ENCODE measurements around the gene DDRGK1.
"Not testable (repeated sequence)": the region's sequence is repeated elsewhere in the genome, so short reads cannot be mapped to it uniquely, and the experiment has no call there.

Gene DDRGK1

DNA sequence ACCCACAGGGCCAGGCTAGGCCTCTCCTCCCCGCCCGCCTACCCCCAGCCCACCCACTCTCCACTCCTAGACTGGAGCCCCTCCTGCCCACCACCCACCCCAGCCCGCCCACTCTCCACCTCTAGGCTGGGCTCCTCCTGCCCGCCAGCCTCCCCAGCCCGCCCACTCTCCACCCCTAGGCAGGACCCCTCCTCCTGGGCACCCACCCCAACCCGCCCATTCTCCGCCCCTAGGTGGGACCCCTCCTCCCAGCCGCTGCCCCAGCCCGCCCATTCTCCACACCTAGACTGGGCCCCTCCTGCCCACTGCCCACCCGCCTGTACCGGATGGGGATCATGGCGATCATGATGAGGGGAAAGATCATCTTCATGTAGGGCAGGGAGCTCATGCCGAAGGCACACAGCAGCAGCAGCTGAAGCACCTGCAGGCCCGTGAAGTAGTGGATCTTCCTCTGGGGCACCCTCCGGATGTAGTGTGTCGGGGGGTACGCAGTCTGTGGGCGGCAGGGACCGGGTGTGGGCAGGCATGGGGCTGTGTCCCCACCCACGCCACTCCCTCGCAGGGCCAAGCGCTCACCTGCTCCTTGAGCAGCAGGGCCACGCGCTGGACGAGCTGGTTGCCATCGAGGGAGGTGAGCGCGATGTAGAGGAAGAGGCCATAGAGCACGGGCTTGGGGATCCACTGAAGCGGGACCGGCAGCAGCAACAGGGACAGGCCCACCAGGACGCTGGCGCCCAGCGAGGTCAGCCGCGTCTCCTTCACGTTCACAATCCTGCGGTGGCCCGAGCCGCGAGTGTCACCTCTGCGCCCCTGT, 23.7 kb upstream of the DDRGK1 start:
- Mint-ChIP-seq H3K4me3 (no peak overlapping the region), H3K27me3 (no peaks in the 10 kb centered on the region), H3K27ac (no peak overlapping the region), H3K36me3 (ENCODE audit: low read depth) (no peaks in the 10 kb centered on the region), H3K9me3 (no peaks in the 10 kb centered on the region), H3K4me1 (ENCODE audit: low read depth) (peaks cover 8% of the 10 kb centered on the region)

DNA sequence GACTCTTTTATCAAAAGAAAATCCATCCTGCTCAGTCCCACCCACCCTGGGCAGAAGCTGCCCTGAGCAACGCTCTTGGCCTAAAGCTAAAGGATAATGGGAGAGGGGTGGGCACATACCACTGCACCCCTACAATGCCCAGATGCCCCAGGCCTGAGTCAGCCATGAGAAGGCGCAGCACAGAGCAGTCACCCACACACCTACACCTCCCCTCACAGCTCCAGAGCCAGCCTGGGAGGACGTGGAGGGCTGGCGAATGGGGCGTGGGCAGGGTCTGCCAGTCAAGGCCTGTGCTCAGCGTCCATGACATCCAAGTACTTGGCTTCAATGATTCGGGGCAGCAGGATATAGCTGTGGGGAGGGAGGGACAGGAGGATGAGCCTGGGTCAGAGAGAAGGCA, 23.0 kb upstream of the DDRGK1 start:
- no peaks in the 10 kb centered on the region for H3K27me3 Mint-ChIP-seq
- no peak overlapping the region for H3K27ac Mint-ChIP-seq
- no peak overlapping the region for H3K4me3 Mint-ChIP-seq
- H3K36me3 Mint-ChIP-seq (ENCODE audit: low read depth): peaks cover 5% of the 10 kb centered on the region
- no peaks in the 10 kb centered on the region for H3K9me3 Mint-ChIP-seq
- peaks cover 14% of the 10 kb centered on the region for H3K4me1 Mint-ChIP-seq (ENCODE audit: low read depth)

DNA sequence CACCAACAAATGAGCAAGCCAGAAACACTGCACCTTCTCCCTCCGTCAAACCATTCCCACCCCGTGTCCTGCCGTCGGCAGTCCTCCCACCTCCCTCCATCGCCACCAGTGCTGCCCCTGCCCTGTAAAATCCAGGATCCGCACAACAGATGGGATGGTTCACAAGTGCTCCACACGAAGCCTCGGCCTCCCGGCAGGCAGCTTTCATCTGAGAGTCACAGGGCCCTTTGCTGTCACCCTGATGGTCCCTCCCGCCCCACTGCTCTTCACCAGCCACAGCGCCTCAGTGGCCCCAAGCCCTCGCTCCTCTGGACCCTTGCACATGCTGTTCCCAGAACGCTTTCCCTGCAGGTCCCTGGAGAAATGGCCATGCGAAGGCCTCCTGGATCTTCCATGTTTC, 22.4 kb upstream of the DDRGK1 start:
- Mint-ChIP-seq H3K27ac (no peak overlapping the region), H3K27me3 (no peaks in the 10 kb centered on the region), H3K4me1 (ENCODE audit: low read depth) (peaks cover 17% of the 10 kb centered on the region), H3K9me3 (no peaks in the 10 kb centered on the region), H3K4me3 (no peak overlapping the region), H3K36me3 (ENCODE audit: low read depth) (peaks cover 7% of the 10 kb centered on the region)

DNA sequence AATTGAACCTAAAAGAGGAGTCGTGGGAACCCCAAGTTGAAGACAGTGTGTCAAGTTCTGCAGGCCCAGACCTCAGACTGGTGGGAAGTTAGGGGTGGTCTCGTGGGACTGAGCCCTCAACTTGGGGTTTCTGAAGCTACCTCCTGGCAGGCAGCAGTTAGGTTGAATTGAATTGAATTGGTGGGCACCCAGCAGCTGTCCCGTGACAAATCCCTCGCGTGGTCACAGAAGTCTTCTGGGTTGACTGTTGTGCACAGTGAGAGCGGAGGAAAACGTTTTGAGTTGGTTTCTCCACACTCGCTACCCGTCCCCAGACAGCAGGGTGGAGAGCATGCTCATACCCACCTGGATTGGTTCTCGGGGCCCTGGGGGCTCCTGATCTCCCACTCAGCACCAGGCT, 21.6 kb upstream of the DDRGK1 start:
- H3K36me3 Mint-ChIP-seq (ENCODE audit: low read depth): peaks cover 11% of the 10 kb centered on the region

DNA sequence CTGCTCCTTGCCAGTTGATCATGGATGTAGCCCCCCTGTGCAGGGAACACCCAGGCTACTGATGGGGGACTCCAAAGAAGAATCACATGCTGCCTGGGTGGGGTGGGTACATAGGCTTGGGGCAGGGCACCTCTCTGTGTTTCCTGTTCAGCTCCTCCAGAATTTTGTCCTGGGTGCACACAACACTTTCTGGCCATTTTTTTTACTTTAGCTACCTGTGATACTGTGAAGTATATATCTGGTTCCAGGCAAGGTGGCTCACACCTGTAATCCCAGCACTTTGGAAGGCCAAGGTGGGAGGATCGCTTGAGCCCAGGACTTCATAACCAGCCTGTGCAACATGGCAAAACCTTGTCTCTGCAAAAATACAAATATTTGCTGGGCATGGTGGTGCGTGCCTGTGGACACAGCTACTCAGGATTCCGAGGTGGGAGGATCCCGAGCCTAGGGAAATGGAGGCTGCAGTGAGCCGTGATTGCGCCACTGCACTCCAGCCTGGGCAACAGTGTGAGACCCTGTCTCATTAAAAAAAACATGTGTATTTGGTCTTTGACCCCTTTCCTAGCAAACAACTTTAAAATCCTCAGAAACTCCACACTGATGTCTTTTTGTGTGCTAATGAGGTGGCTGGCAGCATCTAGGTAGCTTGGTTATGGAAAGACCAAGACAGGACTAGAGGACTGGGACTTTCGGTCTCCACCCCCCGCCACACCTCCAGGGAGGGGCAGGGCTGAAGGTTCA, 20.4 kb upstream of the DDRGK1 start:
- H3K9me3 Mint-ChIP-seq: no peaks in the 10 kb centered on the region
- H3K27ac Mint-ChIP-seq: no peak overlapping the region
- no peak overlapping the region for H3K4me3 Mint-ChIP-seq
- H3K27me3 Mint-ChIP-seq: no peaks in the 10 kb centered on the region
- peaks cover 22% of the 10 kb centered on the region for H3K36me3 Mint-ChIP-seq (ENCODE audit: low read depth)
- peaks cover 17% of the 10 kb centered on the region for H3K4me1 Mint-ChIP-seq (ENCODE audit: low read depth)

More for the DNA sequence above, 21.6 kb upstream of the DDRGK1 start:
- Mint-ChIP-seq H3K4me1 (ENCODE audit: low read depth) (peaks cover 17% of the 10 kb centered on the region), H3K27me3 (no peaks in the 10 kb centered on the region), H3K4me3 (no peak overlapping the region), H3K9me3 (no peaks in the 10 kb centered on the region), H3K27ac (no peak overlapping the region)

DNA sequence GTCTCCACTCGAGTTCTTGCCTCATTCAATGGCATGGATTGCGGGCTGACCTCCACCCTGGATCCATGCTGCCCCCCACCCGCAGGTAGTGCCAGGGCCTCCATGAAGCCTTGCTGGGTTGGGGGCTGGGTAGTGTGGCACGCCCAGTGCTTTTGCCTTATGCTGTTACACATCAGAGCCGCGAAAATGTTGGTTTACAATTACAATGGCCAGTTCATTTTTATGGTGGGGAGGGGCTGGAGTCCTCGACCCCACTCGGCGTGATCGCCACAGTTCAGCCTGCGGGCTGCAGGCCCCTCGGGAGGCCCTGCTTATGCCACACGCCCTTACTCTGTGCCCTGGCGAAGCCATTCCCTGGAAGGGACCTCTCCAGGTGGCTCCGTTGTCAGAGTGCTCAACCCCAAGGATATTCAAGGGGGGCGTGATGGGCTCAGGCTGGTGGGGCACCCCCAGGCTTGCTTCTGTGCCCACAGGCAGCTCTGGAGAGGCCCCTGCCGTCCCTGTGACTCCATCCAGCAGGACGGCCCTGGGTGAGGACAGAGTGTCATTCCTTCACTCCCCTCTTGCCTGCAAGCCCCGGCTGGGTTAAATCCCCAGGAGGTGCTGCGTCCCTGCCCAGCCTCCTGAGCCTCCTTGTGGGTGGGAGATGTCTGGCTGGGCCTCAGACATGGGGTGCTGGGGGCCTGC, 19.7 kb upstream of the DDRGK1 start:
- Mint-ChIP-seq H3K4me1 (ENCODE audit: low read depth) (peaks cover 17% of the 10 kb centered on the region), H3K27me3 (no peaks in the 10 kb centered on the region), H3K27ac (no peak overlapping the region), H3K36me3 (ENCODE audit: low read depth) (peaks cover 22% of the 10 kb centered on the region), H3K9me3 (no peaks in the 10 kb centered on the region), H3K4me3 (no peak overlapping the region)

DNA sequence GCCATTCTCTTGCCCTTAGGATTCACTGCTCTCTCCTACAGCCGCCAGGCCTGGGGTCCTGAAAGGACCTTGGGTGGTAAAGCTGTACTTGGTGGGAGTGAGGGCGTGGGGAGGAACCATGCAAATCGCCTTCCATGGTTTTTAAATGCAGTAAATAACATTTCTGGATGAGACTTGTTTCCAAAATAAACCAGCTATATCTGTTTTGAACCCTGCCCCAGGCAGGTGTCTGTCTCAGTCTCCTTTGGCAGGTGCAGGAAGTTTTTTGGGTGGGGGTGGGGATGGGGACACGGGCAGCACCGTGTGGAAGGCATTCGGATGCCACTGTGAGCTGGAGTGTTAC, 19.1 kb upstream of the DDRGK1 start:
- Mint-ChIP-seq H3K36me3 (ENCODE audit: low read depth) (peaks cover 22% of the 10 kb centered on the region), H3K27ac (no peak overlapping the region), H3K4me1 (ENCODE audit: low read depth) (peaks cover 17% of the 10 kb centered on the region), H3K27me3 (no peaks in the 10 kb centered on the region), H3K4me3 (no peak overlapping the region), H3K9me3 (no peaks in the 10 kb centered on the region)

DNA sequence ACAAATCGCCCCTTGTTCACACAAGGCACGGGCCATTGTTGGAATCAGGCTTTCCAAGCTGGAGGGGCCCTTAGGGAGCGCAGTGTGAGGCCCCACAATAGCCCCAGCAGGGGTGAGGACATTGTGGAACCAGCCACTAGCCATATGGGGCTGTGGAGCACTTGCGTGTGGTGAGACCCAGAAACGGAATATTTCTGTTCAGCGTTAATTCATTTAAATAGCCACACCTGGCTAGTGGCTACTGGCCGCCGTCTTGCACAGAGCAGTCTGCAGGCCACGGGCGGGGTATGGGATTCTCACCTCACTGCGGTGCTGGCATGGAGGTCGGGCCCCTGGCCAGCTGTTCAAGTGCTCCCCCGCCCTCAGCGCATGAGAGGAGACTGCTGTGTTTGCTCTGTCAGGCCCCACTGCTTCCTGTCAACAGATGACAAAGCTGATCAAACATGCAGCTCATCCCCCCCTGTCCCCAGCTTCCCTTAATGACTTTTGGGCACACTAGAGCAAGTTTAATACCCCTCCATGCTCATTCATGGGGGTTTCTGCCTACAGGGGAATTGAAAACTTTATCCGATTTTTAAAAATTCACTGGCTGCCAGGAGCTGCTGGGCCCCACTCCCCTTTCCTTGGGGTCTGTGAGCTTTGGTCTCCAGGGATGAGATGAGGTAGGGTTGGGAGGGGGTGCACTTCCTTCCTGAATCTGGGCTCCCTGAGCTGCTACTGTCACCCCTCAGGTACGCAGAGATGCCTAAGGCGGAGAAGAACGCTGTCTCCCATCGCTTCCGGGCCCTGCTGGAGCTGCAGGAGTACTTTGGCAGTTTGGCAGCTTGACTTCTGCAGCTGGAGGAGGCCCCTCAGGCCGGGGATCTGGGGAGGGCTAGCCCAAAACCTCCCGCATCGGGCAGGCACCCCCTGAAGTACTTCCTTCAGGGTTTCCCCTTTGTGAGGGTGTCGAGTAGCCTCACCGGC, 18.4 kb upstream of the DDRGK1 start:
- H3K27ac Mint-ChIP-seq: peak overlapping the region; percentile 36
- H3K4me1 Mint-ChIP-seq (ENCODE audit: low read depth): peaks cover 17% of the 10 kb centered on the region
- no peaks in the 10 kb centered on the region for H3K27me3 Mint-ChIP-seq
- no peaks in the 10 kb centered on the region for H3K9me3 Mint-ChIP-seq
- no peak overlapping the region for H3K4me3 Mint-ChIP-seq
- H3K36me3 Mint-ChIP-seq (ENCODE audit: low read depth): peaks cover 22% of the 10 kb centered on the region

DNA sequence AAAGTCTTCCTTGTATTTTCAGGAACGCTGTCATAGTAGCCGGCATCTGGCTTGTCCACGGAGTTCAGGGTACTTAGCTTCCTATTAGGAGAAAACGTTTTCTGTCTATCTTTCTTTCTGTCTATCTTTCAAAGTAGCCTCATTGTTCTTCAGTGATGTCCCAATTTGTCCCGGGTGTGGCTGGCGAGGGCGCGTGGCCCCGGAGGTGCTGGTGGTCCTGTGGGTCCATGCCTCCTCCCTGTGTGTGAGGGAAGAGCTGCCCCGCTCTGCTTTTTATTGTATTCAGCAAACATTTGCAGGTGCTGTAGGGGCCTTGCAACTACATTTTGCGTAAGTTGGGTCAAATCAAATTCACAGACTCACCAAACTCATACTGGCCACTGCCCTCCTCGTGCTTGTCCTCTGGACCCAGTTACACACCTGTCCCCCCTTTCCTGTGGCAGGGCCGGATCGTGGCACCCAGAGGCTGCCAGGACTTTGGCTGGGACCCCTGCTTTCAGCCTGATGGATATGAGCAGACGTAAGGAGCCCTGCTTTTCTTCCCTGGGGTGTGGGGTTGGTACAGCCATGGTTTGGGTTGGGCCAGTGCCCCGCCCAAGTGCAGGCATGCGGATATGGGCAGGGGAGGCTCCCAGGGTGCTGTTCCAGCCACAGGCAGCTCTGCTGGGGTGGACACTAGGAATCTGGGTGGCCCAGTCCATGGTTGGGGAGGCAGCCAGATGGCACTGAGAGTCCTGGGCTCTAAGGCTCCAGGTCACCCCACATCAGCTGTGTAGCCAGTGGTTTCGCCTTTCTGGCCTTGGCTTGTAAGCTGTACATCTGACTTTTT, 17.1 kb upstream of the DDRGK1 start:
- Mint-ChIP-seq H3K27me3 (no peaks in the 10 kb centered on the region), H3K27ac (no peak overlapping the region), H3K4me1 (ENCODE audit: low read depth) (peaks cover 17% of the 10 kb centered on the region), H3K9me3 (no peaks in the 10 kb centered on the region), H3K36me3 (ENCODE audit: low read depth) (peaks cover 22% of the 10 kb centered on the region), H3K4me3 (no peak overlapping the region)

DNA sequence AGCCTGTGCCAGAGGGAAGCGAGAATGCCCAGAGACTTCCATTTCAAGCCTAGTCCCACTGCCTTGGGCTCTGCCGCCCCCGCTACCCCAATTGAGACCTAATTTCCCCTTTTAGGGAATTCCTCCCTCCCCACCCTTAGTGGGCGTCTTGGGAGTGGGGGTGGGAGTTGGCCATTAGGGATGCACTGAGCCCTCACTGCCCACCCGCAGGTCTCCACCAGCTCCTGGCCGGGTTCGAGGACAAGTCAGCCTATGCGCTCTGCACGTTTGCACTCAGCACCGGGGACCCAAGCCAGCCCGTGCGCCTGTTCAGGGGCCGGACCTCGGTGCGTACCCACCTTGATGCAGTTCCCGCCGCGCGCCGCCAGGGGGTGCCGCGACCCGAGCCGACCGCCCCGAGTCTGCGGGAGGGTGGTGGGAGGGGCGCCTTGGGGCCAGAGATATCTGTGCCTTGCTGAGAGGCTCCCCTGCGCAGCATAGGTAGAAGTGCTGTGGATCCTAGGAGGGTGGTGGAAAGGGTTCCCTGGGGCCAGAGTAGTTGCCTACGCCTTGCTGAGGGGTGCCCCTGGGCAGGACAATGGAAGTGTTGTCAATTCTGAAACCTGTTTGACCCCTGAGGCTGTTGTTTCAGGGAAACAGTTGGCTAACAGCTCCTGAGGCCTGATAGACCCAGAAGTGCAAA, 14.0 kb upstream of the DDRGK1 start:
- Mint-ChIP-seq H3K4me3 (no peak overlapping the region), H3K9me3 (no peaks in the 10 kb centered on the region), H3K27ac (no peak overlapping the region), H3K27me3 (no peaks in the 10 kb centered on the region), H3K4me1 (ENCODE audit: low read depth) (peaks cover 12% of the 10 kb centered on the region), H3K36me3 (ENCODE audit: low read depth) (peaks cover 30% of the 10 kb centered on the region)

DNA sequence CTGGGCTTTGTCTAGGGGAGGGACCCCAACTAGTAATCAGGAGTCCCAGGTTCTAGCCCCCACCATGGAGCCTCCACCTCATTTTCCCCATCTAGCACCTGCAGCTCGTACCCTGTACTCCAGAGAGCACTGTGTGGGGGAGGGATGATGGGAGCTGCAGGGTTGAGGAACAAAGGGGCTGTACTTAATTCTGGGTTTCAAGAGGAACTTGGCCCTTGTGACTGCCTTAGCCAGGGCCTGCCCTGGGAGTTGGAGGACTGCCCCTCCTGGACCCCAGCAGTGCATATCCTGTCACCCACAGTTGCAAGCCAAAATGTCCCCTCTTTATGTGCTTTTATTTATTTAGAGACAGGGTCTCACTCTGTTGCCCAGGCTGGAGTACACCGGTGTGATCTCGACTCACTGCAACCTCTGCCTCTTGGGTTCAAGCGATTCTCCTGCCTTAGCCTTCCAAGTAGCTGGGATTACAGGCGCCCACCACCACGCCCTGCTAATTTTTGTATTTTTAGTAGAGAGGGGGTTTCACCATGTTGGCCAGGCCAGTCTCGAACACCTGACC, 11.0 kb upstream of the DDRGK1 start:
- H3K4me3 Mint-ChIP-seq, H3K9me3 Mint-ChIP-seq, H3K27ac Mint-ChIP-seq, H3K27me3 Mint-ChIP-seq: not testable (repeated sequence)
- H3K4me1 Mint-ChIP-seq (ENCODE audit: low read depth): peaks cover 12% of the 10 kb centered on the region
- H3K36me3 Mint-ChIP-seq (ENCODE audit: low read depth): peaks cover 22% of the 10 kb centered on the region

DNA sequence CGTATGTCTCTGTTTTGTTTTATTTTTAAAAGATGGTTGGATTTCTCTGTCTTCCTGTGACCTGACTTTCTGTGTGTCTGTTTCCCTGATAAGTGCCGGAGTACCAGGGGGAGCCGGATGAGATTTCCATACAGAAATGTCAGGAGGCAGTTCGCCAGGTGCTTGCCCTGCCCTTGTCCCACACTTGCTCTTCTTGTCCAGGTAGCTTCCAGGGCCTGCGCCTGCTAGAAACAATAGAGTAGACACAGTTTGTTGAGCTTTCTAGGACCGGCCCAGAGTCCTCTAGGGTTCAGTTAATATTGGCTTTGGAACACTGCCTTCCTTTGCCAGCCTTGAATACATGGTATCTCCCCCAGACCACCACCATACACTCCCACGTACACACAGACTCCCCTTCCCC, 8.7 kb upstream of the DDRGK1 start:
- no peak overlapping the region for H3K27ac Mint-ChIP-seq
- H3K27me3 Mint-ChIP-seq: no peaks in the 10 kb centered on the region
- no peak overlapping the region for H3K4me3 Mint-ChIP-seq
- peaks cover 26% of the 10 kb centered on the region for H3K4me1 Mint-ChIP-seq (ENCODE audit: low read depth)
- H3K9me3 Mint-ChIP-seq: no peaks in the 10 kb centered on the region
- peaks cover 23% of the 10 kb centered on the region for H3K36me3 Mint-ChIP-seq (ENCODE audit: low read depth)

DNA sequence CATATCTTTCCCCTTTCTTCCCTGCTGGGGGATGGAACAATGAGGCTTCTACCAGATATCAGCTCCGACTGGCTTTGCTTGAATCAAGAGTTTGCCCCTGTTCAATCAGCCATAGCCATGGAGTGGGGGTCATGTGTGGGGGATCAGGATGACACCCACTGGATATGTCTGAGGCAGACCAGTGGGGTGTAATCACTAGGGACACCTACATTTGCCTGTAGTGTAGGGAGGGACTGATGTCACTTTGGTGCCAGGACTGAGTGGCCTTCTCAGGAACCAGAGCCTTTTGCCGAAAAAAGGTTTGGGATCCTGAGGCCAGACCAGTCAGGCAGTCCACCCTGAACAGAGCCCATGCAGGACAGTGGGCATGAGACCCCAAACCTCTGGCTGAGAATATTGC, 5.9 kb upstream of the DDRGK1 start:
- peak overlapping the region; percentile 100 for H3K4me3 Mint-ChIP-seq
- peaks cover 23% of the 10 kb centered on the region for H3K36me3 Mint-ChIP-seq (ENCODE audit: low read depth)
- H3K27me3 Mint-ChIP-seq: no peaks in the 10 kb centered on the region
- H3K27ac Mint-ChIP-seq: peak overlapping the region; percentile 100
- H3K4me1 Mint-ChIP-seq (ENCODE audit: low read depth): peaks cover 28% of the 10 kb centered on the region
- H3K9me3 Mint-ChIP-seq: no peaks in the 10 kb centered on the region

Measured in stimulated activated naive CD8-positive, alpha-beta T cell treated with anti-CD3 and anti-CD28 coated beads, Interleukin-15, Interleukin-2, amounts not matched to agents 100 ng/mL and 50 ng/mL, for 24 hours (primary cell).